Jurkat, Clone E6-1 (cell line): ENCODE results near the gene CHI3L2.
"Not testable (repeated sequence)": the region's sequence is repeated elsewhere in the genome, so short reads cannot be mapped to it uniquely, and the experiment has no call there.

Experiments used
- DNase-seq: peaks from one replicate; pipeline ENCODE4 v3.0.0-alpha.2; 2011; ENCODE audit warnings: low read depth, low spot score
- H3K4me3 ChIP-seq: 2 replicates; pipeline ENCODE4 v1.5.1; 2011; ENCODE audit warnings: mild to moderate bottlenecking, low read length, control low read depth, moderate library complexity

The CHI3L2 gene

GRCh38 chr1:111200802-111201161, 26.7 kb upstream of the CHI3L2 start:
- no peak overlapping the region for H3K4me3 ChIP-seq

GRCh38 chr1:111201275-111202090, 26.0 kb upstream of the CHI3L2 start:
- DNase-seq, result no peak
- H3K4me3 ChIP-seq, result no peak overlapping the region

More at GRCh38 chr1:111200802-111201161, 26.7 kb upstream of the CHI3L2 start:
- DNase-seq, result no peak

DNA sequence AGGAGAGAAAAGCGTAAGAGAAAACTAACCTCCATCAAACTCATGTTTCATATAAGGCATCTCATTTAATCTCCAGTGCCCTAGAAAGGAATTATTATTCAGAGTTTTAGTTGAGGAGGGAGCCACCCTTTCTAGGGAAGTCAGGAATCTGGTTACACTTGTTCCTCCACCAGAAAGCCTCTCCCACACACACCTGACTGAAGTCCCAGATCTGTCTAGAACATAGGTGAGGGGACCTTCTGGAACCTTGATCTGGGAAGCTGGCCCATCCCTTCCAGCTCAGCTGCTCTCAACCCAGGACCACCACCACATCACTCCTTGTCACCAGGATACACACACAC, 25.2 kb upstream of the CHI3L2 start:
- H3K4me3 ChIP-seq, result no peak overlapping the region
- DNase-seq, result no peak

GRCh38 chr1:111202707-111203623, 24.5 kb upstream of the CHI3L2 start:
- peak overlapping the region; percentile 55 for H3K4me3 ChIP-seq
- DNase-seq, result no peak

GRCh38 chr1:111203681-111204200, 23.8 kb upstream of the CHI3L2 start:
- peak; percentile 90 for DNase-seq
- H3K4me3 ChIP-seq, result peak overlapping the region; percentile 55

- peak overlapping the region; percentile 55 for H3K4me3 ChIP-seq
- no peak for DNase-seq
Measured at GRCh38 chr1:111204201-111204982, 23.1 kb upstream of the CHI3L2 start.

- no peak overlapping the region for H3K4me3 ChIP-seq
- no peak for DNase-seq
Measured at GRCh38 chr1:111204983-111205713, 22.4 kb upstream of the CHI3L2 start.

GRCh38 chr1:111205714-111206050, 21.8 kb upstream of the CHI3L2 start:
- DNase-seq, result no peak
- H3K4me3 ChIP-seq, result no peak overlapping the region

DNA sequence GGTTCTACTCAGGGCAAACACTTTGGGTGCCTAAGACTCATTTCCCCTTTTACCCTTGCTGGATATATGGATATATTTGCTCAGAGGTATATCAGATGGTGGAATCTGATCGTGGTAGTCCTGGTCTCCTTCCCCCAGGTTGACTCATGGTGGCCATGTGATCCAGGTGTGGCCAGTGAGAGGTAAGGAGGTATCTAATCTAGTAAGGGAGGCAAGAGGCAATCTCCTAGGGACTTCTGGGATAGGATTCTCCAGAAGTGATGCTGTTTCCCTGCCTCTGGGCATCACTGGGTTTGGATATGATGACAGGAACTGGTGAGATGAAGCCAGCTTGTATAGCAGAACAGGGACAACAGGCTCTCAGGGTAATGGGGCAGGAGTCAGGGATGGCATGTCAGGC, 18.6 kb upstream of the CHI3L2 start:
- no peak overlapping the region for H3K4me3 ChIP-seq
- no peak for DNase-seq

GRCh38 chr1:111209622-111210021, 17.9 kb upstream of the CHI3L2 start:
- H3K4me3 ChIP-seq, result no peak overlapping the region
- DNase-seq, result no peak

DNA sequence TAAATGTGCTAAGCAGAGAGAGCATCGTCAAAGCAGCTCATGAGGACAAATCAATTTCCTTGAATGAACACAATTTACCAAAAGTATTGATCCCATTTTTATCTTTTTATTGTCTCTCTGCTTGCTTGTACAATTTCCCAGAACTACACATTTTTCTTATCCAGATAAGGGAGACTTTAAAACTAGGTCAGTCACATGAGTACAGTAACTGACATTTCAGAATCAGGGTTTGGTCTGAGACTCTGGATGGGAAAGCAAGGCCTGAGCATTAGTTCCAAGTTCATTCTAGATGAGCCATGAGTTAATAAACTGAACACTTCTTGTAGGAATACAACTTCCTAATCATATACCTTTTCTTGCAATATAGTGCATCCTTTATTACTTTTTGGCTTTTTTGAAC, 15.6 kb upstream of the CHI3L2 start:
- H3K4me3 ChIP-seq, result no peak overlapping the region
- DNase-seq, result no peak

DNA sequence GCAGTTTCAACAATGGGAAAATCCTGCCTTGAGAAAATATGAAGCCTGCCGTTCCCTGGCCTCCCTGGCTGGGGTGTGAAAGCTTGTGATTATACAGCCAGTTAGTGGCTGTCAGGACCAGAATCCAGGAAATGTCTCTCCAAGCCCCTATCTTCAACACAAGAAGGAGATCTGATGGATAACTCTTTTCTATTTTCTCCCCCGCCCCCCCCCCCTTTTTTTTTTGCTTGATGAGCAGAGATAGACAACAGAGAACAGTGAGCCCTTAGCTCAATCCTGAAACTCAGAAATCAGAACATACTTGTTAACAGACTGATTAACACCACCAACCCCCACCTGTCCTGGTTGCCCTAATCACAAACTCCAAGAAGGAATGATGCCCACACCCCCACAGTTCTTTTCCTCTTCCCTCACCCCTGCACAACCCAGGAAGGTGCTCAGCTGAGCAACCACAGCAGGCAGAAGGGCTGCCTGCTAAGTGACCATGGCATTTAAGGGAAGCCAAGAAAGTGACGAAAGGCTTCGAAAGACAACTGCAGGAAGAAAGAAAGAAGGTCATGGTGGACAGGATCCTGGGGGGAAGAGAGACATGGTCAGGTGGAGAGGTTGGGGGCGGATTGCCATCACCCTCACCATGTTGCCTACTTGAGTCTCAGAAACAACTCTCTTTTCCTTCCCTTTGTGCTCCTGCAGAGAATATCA, 14.7 kb upstream of the CHI3L2 start:
- DNase-seq, result no peak
- no peak overlapping the region for H3K4me3 ChIP-seq

DNA sequence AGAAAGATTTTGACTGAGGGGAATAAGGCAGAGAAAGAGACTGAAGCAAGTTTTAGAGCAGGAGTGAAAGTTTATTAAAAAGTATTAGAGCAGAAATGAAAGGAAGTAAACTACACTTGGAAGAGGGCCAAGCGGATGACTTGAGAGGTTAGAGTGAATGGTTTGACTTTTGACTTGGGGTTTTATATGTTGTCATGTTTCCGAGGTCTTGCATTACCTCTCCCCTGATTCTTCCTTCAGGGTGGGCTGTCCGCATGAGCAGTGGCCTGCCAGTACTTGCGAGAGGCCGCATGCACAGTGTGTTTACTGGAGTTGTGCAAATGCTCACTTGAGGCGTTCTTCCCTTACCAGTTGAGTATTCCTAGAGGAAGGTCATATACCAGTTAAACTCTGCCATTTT, 14.1 kb upstream of the CHI3L2 start:
- no peak overlapping the region for H3K4me3 ChIP-seq
- no peak for DNase-seq

DNA sequence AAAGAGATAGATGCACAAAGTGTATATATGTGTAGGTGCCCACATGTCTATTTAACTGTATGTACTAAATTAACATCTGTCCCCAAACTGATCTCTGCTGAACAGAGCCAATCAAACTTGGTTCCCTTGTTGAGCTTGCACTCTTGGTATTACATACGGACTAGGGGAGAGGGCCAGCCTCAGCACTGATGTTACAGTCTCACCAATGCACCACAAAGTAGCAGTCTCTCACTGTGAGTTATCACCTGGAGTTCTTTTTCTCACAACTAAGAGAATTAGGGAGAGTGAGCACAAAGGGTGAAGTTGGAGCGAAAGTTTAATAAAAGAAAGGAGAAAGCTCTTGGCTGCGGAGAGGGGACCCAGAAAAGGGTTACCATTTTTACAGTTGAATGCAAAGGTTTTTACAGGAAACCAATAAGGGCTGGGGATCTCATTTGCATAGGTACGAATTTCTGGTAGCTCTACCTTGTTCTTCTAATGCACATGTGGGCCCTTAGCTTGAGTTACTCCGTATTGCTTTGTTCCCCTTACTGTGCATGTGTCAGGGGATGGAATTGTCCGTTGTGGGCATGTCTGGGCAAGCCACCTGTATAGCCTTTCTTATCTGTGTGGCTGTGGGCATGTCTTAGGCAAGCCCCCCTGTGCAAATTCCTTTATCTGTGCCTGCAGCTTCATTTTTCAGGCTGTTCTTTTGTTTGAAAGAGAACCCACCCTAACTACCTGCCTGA, 13.3 kb upstream of the CHI3L2 start:
- peak; percentile 90 for DNase-seq
- peak overlapping the region; percentile 43 for H3K4me3 ChIP-seq

- peak overlapping the region; percentile 43 for H3K4me3 ChIP-seq
- DNase-seq, result no peak
Measured at GRCh38 chr1:111214884-111215283, 12.6 kb upstream of the CHI3L2 start.

DNA sequence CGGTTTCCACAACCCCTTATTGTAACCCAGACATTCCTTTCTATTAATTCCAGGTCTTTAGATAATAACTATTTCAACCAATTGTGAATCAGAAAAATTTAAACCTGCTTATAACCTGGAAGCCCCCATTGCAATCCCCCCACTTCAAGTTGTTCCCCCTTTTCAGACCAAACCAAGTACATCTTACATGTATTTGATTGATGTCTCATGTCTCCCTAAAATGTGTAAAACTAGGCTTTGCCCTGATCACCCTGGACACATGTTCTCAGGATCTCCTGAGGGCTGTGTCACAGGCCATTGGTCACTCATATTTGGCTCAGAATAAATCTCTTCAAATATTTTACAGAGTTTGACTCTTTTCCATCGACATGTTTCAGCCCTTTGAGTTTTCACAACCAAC, 12.2 kb upstream of the CHI3L2 start:
- peak overlapping the region; percentile 43 for H3K4me3 ChIP-seq

GRCh38 chr1:111216751-111217150, 10.8 kb upstream of the CHI3L2 start:
- H3K4me3 ChIP-seq, result peak overlapping the region; percentile 43
- no peak for DNase-seq

More for the DNA sequence above, 12.2 kb upstream of the CHI3L2 start:
- not testable (repeated sequence) for DNase-seq
